ENCODE measurements around the gene CACHD1.
A peak's percentile ranks its signal among the peaks of the same experiment; 100 is the strongest.
"Not testable (repeated sequence)": the region's sequence is repeated elsewhere in the genome, so short reads cannot be mapped to it uniquely, and the experiment has no call there.

CACHD1 gene

DNA sequence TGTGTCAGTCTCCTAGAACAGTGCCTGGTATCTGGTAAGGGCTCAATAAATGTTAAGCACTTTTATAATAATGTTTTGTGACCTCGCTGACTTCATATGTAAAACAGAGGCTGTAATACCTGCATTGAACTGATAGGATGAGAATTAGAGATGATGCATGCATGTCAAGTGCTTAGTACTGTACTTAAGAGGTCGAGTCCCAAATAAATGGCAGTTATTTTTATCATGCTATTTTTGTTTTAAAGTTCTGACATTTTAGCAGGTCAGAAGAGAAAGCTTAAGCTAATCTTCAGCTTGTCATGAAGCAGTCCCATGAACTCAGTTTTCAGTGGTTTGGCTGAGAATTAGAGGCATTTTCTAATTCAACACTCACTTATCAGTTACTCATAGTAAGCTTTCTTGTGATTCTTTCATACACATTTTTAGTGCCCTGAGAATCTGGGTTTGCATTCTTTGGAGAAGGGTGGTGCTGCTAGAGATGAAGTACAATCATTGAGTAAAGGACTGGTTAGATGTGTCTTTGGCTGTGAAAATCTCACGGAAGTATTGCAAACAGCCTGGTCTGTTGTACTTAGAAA, 199.3 kb downstream of the CACHD1 start:
- no peak for DNase-seq

- peak; percentile 14 for DNase-seq
Measured at GRCh38 chr1:64675718-64676345, 205.9 kb downstream of the CACHD1 start.

DNA sequence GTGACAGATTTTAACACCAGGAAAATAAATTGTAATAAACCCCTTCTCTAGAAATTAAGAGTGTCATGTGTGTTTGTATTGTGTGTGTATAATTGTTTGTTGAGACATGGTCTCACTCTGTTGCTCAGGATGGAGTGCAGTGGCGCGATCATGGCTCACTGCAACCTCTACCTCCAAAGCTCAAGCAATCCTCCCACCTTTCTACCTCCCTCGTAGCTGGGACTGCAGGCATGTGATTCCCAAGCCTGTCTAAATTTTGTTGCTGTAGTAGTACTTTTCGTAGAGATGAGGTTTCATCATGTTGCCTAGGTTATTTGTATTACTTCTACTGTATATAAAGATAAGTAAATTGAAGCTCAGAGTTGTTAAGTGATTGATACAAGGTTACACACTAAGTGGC, 206.5 kb downstream of the CACHD1 start:
- no peak for DNase-seq

GRCh38 chr1:64677532-64677931, 207.6 kb downstream of the CACHD1 start:
- no peak for DNase-seq

- DNase-seq = no peak
Measured at GRCh38 chr1:64678366-64678765, 208.4 kb downstream of the CACHD1 start.

DNA sequence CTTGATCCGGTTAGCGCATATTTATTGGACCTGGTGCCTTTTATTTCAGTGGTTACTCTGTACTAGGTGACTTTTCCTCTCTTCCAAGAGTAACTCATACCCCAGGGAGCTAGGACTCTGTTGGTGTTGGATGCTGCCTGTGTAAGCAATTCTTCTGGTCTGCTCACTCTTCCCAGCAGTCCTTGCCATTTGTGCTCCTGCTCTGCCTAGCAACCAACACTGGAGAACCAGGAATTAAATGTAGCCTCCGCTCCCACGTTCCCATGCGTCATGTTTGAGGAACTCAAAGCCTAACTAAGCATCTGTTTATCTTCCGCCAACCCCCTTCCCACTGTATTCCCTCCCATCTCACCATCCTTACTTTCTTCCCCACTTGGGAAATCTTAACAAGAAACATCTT, 209.2 kb downstream of the CACHD1 start:
- no peak for DNase-seq

DNA sequence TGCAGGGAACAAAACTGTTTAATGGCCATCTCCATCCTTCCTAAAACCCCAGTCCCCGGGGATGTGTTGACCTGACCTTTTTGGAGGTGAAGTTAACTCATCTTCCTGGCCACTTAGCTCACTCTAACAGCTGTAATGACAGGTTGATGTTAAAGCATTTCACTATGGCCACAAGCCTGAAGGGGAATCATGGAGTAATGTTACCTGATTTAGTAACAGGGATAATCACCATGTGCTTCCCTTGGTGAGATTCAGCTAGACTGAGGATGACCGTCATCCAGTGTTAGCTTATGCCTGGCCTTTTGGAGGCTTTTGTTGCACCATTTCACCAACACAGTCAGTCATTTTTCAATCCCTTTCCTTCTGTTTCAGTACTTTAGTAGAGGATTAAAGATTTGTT, 210.7 kb downstream of the CACHD1 start:
- DNase-seq = no peak

- DNase-seq = no peak
Measured at GRCh38 chr1:64681043-64681442, 211.1 kb downstream of the CACHD1 start.

DNA sequence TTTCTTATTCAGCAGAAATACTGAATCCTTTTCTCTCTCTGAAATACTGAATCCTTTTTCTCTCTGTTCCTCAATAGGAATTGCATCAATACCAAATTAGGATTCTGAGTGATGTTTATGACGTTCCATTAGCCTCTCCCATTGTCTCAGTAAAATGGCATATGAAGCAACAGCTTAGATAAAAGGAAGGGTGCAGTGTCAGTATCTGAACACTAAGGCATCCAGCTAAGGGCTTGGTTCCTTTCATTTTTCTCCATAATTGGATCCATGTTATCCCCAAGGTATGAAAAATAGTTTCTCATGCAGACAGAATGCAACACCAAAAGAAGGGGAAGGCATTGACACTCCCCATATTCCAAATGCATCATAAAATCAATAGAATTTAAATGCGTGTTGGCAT, 213.5 kb downstream of the CACHD1 start:
- no peak for DNase-seq

GRCh38 chr1:64685217-64685616, 215.3 kb downstream of the CACHD1 start:
- no peak for DNase-seq

GRCh38 chr1:64685765-64686341, 215.9 kb downstream of the CACHD1 start:
- DNase-seq = no peak

- peak; percentile 49 for DNase-seq
Measured at GRCh38 chr1:64686828-64687724, 217.1 kb downstream of the CACHD1 start.

DNA sequence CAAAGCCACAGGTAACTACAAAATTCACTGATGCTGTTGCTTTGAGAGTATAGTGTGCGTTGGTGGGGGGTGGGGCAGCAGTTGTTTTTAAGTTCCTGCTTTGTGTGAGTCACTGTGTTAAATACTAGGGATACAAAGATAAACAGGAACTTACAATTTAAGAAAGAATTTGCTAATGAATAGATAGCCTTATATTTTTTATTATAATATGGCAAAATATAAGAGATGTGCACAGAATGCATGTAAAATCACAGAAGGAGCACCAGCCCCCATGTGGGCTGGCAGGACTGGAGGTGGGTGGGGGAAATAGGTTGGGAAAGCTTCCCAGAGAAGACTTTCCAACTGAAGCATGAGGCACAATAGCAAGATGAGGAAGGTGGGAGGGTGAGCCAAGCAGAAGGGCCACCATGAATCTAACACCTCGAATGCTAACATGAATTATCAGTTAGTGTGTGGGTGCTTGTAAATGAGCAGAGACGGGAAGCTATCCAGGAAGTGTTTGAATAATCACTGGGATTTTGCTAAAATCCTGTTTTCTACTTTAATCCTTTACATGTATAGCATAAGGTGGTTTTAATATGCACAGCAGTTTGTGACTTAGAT, 217.9 kb downstream of the CACHD1 start:
- DNase-seq = no peak

DNA sequence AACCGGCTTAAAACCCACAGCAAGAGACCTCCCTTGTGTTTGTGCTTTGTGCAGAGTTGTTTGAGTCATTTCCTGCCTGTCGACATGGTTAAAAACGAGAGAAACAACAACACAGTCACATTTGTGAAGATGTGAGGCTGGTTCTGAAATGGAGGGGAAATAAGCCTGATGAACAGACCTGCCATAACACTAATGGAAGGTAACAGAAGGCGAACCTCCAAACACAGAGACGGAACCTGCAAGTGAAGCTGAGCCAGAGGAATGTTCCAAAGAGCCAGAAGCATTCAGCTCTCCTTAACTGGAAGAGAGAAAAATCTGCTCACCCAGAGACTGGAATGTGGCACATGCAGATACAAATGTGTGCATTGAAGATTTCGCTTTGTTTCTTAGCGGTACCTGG, 221.7 kb downstream of the CACHD1 start:
- DNase-seq = no peak

DNA sequence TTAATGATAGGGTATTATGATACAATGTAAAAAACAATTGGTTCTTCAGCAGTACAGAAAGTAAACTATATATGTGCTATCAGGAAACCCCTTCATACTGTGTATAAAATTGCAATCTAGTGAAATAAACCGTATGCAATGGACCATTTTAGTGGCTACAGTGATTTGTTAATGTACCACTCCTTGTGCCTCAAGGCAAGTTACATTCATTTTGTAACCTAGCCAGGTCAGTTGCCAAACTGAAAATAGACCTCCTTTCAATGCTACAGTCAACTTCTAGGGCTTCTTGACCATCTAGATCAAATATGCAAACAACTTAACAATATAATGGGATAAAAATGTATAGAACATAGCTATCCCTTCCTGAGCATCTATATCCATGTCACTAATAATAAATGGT, 223.0 kb downstream of the CACHD1 start:
- DNase-seq = no peak

DNA sequence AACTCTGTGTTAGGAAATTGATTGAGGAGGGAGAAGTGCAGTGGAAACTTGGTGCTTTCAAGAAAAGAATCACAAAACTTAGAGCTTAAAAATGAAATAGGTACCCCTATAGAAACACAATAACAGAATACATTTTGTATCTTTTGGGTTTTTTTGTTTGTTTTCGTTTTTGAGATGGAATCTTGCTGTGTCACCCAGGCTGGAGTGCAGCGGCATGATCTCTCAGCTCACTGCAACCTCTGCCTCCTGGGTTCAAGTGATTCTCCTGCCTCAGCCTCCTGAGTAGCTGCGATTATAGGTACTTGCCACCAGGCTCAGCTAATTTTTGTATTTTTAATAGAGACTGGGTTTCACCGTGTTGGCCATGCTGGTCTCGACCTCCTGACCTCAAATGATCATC, 223.5 kb downstream of the CACHD1 start:
- no peak for DNase-seq

DNA sequence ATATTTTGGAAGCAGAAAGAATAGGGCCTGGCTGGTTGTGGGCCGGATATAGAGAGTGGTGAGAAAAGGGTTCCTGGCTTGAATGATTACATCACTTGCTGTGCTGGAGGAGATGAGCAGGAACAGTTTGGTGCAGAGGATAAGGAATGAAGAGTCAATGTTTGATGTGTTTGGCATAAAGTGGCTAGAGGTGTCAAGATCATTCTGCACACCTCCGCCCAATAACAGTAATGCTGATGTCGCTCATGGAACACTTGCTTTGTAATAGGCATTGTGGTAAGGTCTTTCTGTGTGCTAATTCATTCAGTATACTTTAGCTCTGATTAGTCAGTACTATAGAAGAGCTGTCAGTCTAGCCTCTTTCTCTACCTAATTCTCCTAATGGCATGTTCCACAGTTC, 226.9 kb downstream of the CACHD1 start:
- no peak for DNase-seq

GRCh38 chr1:64699327-64699726, 229.4 kb downstream of the CACHD1 start:
- no peak for DNase-seq

GRCh38 chr1:64701071-64701470, 231.1 kb downstream of the CACHD1 start:
- no peak for DNase-seq

DNA sequence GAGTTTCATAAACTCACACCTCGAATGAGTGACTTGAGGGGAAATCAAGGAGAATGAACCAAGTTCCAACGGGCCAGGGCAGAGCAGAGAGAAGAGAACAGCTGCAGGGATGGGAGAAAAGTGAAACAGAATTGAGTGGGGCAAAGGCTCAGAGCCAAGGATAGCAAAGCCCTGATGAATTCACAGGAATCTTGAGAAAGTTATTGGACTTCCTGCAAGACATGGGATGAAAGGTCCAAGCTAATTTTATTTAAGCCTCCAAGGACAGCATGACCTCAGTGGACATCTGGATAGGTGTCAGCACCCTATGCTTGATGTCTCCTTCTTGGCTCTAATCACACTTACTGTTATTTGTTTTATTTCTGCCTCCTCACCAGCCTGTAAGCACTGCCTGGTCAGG, 232.0 kb downstream of the CACHD1 start:
- no peak for DNase-seq

GRCh38 chr1:64702670-64703069, 232.7 kb downstream of the CACHD1 start:
- DNase-seq = not testable (repeated sequence)

GRCh38 chr1:64703600-64703999, 233.7 kb downstream of the CACHD1 start:
- DNase-seq = no peak

DNA sequence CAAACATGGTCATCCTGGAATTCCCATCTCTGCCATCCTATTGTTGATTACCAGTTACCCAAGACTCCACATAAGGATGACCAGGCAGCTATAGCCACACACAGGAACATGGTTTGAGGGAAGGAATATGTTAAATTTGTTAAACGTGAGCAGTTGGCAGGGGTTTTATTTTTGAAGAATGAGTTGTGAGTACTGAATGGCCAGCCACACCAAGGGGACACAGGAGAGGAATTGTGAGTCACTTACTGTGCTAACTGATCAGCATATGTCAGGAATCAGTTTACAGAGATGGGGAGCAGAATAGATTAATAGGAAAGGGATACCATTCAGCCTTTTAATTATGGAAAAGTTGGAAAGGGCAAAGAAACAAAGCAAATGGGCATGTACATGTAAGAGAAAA, 235.7 kb downstream of the CACHD1 start:
- no peak for DNase-seq
